GM21786 (cell line): ENCODE measurements around the gene ZBTB8A.
"Not testable (repeated sequence)": the region's sequence is repeated elsewhere in the genome, so short reads cannot be mapped to it uniquely, and the experiment has no call there.

Source experiments
- ATAC-seq: cut with Tn5 transposase; IDR thresholded peaks from one replicate; pipeline ENCODE4 v1.9.1; 2021; ENCODE audit not compliant: unreplicated experiment

The ZBTB8A gene

DNA sequence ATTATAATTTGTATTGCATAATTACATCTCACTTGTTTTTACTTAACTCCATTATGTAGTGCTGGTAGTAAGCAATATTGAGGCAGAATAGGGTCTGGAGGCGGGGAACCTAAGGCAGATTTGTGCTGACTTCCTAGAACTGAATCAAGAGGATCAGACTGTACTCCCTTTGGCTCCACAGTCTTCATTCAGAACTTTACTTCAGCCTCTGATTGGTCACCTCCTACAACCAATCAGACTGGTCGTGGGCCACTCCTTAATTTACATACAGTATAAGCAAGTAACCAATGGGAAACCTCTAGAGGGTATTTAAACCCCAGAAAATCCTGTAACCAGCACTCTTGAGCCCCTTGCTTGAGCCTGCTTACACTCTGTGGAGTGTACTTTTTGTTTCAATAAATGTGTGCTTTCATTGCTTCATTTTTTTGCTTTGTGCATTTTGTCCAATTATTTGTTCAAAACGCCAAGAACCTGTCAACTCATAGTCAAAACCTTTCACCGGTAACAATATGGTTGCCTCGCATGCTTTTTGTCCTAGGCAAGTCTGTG, 79.5 kb downstream of the ZBTB8A start:
- ATAC-seq = no peak

- peak; percentile 74 for ATAC-seq
Observed at GRCh38 chr1:32619701-32620485, 80.7 kb downstream of the ZBTB8A start.

GRCh38 chr1:32622205-32622604, 83.0 kb downstream of the ZBTB8A start:
- no peak for ATAC-seq

GRCh38 chr1:32622806-32623681, 83.8 kb downstream of the ZBTB8A start:
- ATAC-seq = no peak

- no peak for ATAC-seq
Observed at GRCh38 chr1:32623775-32624174, 84.5 kb downstream of the ZBTB8A start.

DNA sequence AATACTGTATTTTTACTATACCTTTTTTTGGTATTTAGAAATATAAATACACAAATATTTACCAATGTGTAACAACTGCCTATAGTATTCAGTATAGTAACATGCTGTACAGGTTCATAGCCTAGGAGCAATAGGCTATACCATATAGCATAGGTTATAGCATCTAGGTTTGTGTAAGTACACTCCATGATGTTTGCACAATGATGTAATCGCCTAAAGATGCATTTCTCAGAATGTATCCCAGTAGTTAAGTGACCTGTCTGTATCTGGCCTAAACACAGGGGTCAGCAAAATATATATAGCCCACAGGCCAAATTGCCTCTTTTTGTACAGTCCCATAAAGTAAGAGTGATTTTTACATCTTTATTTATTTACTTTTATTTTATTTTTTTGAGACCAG, 86.9 kb downstream of the ZBTB8A start:
- ATAC-seq = no peak

DNA sequence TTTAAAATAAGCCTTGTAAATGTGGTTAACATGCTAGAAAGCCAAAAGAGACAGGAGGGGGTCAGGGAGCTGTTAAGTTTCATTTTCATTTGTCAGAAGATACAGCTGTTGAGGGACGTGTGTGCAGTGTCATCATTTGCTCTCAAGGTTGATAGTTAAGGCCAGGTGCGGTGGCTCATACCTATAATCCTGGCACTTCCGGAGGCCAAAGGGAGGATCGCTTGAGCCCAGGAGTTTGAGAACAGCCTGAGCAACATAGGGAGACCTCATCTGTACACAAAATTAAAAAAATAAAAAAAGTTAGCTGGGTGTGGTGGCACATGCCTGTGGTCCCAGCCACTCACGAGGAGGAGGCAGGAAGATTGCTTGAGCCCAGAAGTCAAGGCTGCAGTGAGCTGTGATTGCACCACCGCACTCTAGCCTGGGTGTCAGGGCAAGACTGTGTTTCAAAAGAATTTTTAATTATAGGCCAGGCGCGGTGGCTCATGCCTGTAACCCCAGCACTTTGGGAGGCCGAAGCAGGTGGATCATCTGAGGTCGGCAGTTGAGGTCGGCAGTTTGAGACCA, 88.5 kb downstream of the ZBTB8A start:
- peak; percentile 61 for ATAC-seq

DNA sequence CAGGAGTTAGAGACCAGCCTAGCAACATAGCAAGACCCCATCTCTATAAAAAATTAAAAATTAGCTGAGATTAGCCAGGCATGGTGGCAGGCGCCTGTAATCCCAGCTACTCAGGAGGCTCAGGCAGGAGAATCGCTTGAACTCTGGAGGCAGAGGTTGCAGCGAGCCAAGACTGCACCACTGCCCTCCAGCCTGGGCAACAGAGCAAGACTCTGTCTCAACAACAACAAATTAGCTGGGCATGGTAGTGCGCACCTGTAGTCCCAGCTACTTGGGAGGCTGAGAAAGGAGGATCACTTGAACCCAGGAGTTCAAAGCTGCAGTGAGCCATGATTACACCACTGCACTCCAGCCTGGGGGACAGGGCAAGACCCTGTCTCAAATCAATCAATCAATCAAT, 90.9 kb downstream of the ZBTB8A start:
- ATAC-seq = not testable (repeated sequence)

DNA sequence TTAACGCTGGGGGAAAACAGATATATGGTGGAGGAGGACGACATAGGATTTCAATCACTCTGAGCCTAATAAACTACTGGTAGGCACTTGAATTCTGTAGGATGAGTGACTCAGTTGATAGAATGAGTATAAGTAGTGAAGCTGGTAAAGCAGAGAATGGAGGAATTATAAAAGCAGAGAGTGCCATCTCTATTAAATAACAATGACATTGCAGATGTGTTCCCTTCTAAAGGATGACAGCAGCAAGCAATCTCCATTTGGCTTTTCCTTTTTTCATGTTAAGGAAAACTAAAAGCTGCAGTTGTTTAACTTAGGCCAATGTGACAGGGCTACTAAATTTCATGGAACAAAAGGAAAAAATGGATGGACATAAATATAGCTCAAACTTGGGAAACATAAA, 93.6 kb downstream of the ZBTB8A start:
- ATAC-seq = no peak

GRCh38 chr1:32635508-32636277, 96.5 kb downstream of the ZBTB8A start:
- no peak for ATAC-seq

- ATAC-seq = no peak
Observed at GRCh38 chr1:32636914-32637645, 97.9 kb downstream of the ZBTB8A start.

DNA sequence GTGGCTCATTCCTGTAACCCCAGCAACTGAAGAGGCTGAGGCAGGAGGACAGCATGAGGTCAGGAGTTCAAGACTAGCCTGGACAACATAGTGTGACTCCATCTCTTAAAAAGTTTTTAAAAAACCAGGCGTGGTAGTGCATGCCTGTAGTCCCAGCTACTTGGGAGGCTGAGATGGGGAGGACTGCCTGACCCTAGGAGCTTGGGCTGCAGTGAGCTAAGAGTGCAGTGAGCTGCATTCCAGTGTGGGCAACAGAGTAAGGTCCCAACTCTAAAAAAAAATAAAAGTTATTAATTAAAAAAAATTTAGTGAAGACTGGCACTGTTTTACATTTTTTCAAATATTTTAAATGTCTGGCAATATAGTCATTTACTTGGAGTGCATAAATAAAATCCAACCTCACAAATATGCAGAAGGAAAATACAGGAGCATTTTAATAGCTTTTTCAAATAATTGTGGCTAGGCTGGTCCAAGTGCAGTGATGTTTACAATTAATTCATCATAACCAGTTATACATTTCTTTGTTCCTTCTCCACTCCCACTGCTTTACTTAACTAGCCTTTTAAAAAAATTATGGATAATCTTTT, 100.4 kb downstream of the ZBTB8A start:
- no peak for ATAC-seq

- not testable (repeated sequence) for ATAC-seq
Observed at GRCh38 chr1:32642292-32642827, 103.1 kb downstream of the ZBTB8A start.

GRCh38 chr1:32644426-32644825, 105.2 kb downstream of the ZBTB8A start:
- ATAC-seq = no peak

DNA sequence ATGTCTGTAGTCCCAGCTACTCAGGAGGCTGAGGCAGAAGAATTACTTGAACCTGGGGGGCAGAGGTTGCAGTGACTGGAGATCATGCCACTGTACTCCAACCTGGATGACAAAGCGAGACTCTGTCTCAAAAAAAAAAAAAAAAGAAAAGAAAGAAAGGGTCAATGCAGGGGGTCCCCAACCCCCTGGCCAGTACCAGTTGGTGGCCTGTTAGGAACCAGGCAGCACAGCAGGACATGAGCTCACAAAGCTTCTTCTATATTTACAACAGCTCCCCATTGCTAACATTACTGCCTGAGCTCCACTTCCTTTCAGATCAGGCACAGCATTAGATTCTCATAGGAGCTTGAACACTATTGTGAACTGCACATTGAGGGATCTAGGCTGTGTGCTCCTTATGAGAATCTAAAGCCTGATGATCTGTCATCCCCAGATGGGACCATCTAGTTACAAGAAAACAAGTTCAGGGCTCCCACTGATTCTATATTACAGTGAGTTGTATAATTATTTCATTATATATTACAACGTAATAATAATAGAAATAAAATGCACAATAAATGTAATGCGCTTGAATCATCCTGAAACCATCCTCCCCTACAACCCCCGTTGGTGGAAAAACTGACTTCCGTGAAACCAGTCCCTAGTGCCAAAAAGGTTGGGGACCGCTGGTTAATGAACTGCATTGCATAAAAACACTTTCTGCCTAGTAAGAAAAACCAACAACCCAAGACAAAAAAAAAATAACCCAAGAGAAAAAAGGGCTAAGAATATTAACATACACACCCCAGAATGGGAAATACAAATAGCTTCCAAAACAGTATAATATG, 108.3 kb downstream of the ZBTB8A start:
- ATAC-seq = no peak

GRCh38 chr1:32650248-32650751, 111.1 kb downstream of the ZBTB8A start, which contains the start of gene ZBTB8OS:
TSS of gene ZBTB8OS (minus strand) at chr1:32650550. CDS start at chr1:32650529, 21 bp downstream.
- peak; percentile 75 for ATAC-seq

- ATAC-seq = peak; percentile 77
Observed at GRCh38 chr1:32650752-32651460, 111.7 kb downstream of the ZBTB8A start, which contains the start of gene RBBP4. TSS of gene RBBP4 (plus strand) at chr1:32651208. CDS start at chr1:32651307, 99 bp downstream.
